ENCODE measurements around the gene RGS2. TPM values are rescaled to one million over a fixed set of nuclear protein-coding genes. Genes with fewer than 3 reads are reported as not detected.

RGS2 gene
- total RNA-seq, 5 donors from 2014 or later (not counting 1 experiment from before 2014, with no cell fraction given): 13.9 to 129 (median 20.7) TPM

- Mint-ChIP-seq H3K27ac (no peak overlapping the region), H3K9me3 (no peaks in the 10 kb centered on the region), H3K4me3 (no peak overlapping the region), H3K27me3 (peaks cover 7 to 16% of the 10 kb centered on the region in 2 donors), H3K36me3 (no peaks in the 10 kb centered on the region), H3K4me1 (no peaks in the 10 kb centered on the region)
- ATAC-seq (replicated peaks in 1 of 4): no peak
- no peak for DNase-seq
- WGBS (ENCODE audit: insufficient coverage): no CpG with 5 or more reads among the region's 1 CpG
- Histone ChIP-seq H3K27ac (ENCODE audit: low read length) (no peak overlapping the region), H3K9me3 (no peaks in the 10 kb centered on the region), H3K36me3 (ENCODE audit: control insufficient read depth in 2 of 2, extremely low read depth in 1 of 2, insufficient read depth in 1 of 2, low read length in 1 of 2) (no peaks in the 10 kb centered on the region), H3K4me3 (ENCODE audit: control insufficient read depth in 1 of 2, extremely low read depth in 1 of 2, low read length in 1 of 2) (no peak overlapping the region), H3K27me3 (replicated peaks in 1 of 2; ENCODE audit: control insufficient read depth in 2 of 2, extremely low read depth in 1 of 2, insufficient read depth in 2 of 2, low read length in 1 of 2) (no peaks in the 10 kb centered on the region), H3K4me1 (ENCODE audit: control insufficient read depth in 1 of 2, extremely low read depth in 1 of 2, insufficient read depth in 2 of 2, low read length in 2 of 2) (no peaks in the 10 kb centered on the region)
- ChIA-PET CTCF (interaction anchor here in 1 of 2 donors (0.6 kb wide), 1 partner anchor 157 kb away, joined by 7 read pairs; no protein-coding TSS in a partner anchor), POLR2A (interaction anchor here in 1 of 2 donors (0.6 kb wide), 1 partner anchor 15 kb away, joined by 4 read pairs; no protein-coding TSS in a partner anchor)
Measured at GRCh38 chr1:192849011-192849410, 40.2 kb downstream of the RGS2 start.

- no peak overlapping the region for H3K4me3 Mint-ChIP-seq
- H3K9me3 Mint-ChIP-seq: no peaks in the 10 kb centered on the region
- H3K27me3 ChIP-seq (replicated peaks in 1 of 2; ENCODE audit: control insufficient read depth in 2 of 2, extremely low read depth in 1 of 2, insufficient read depth in 2 of 2, low read length in 1 of 2): no peaks in the 10 kb centered on the region
- H3K27ac Mint-ChIP-seq: no peak overlapping the region
- no peak overlapping the region for H3K4me3 ChIP-seq (ENCODE audit: control insufficient read depth in 1 of 2, extremely low read depth in 1 of 2, low read length in 1 of 2)
- no peak overlapping the region for H3K27ac ChIP-seq (ENCODE audit: low read length)
- no CpG with 5 or more reads among the region's 3 CpGs for WGBS (ENCODE audit: insufficient coverage)
- DNase-seq (no peak), ATAC-seq (replicated peaks in 1 of 4) (no peak)
- no peaks in the 10 kb centered on the region for H3K36me3 ChIP-seq (ENCODE audit: control insufficient read depth in 2 of 2, extremely low read depth in 1 of 2, insufficient read depth in 1 of 2, low read length in 1 of 2)
- POLR2A ChIA-PET: no interaction called here
- no peaks in the 10 kb centered on the region for H3K4me1 ChIP-seq (ENCODE audit: control insufficient read depth in 1 of 2, extremely low read depth in 1 of 2, insufficient read depth in 2 of 2, low read length in 2 of 2)
- CTCF ChIA-PET: interaction anchor here in 1 of 2 donors (0.6 kb wide), 1 partner anchor 156 kb away, joined by 7 read pairs; no protein-coding TSS in a partner anchor
- no peaks in the 10 kb centered on the region for H3K9me3 ChIP-seq
- peaks cover 7 to 16% of the 10 kb centered on the region in 2 donors for H3K27me3 Mint-ChIP-seq
- H3K4me1 Mint-ChIP-seq: no peaks in the 10 kb centered on the region
- H3K36me3 Mint-ChIP-seq: no peaks in the 10 kb centered on the region
Measured at GRCh38 chr1:192849442-192849841, 40.6 kb downstream of the RGS2 start.

GRCh38 chr1:192852001-192852947 lies 43.4 kb downstream of the RGS2 start:
- CTCF ChIA-PET: no interaction called here
- no peaks in the 10 kb centered on the region for H3K9me3 Mint-ChIP-seq
- H3K36me3 Mint-ChIP-seq: no peaks in the 10 kb centered on the region
- POLR2A ChIA-PET: no interaction called here
- H3K27me3 Mint-ChIP-seq: peaks cover 5 to 16% of the 10 kb centered on the region in 2 donors
- Histone ChIP-seq H3K4me3 (ENCODE audit: control insufficient read depth in 1 of 2, extremely low read depth in 1 of 2, low read length in 1 of 2) (no peak overlapping the region), H3K9me3 (no peaks in the 10 kb centered on the region), H3K27me3 (replicated peaks in 1 of 2; ENCODE audit: control insufficient read depth in 2 of 2, extremely low read depth in 1 of 2, insufficient read depth in 2 of 2, low read length in 1 of 2) (no peaks in the 10 kb centered on the region), H3K4me1 (ENCODE audit: control insufficient read depth in 1 of 2, extremely low read depth in 1 of 2, insufficient read depth in 2 of 2, low read length in 2 of 2) (no peaks in the 10 kb centered on the region), H3K36me3 (ENCODE audit: control insufficient read depth in 2 of 2, extremely low read depth in 1 of 2, insufficient read depth in 1 of 2, low read length in 1 of 2) (no peaks in the 10 kb centered on the region), H3K27ac (ENCODE audit: low read length) (no peak overlapping the region)
- DNase-seq: no peak
- no peak overlapping the region for H3K27ac Mint-ChIP-seq
- no peak overlapping the region for H3K4me3 Mint-ChIP-seq
- WGBS (ENCODE audit: insufficient coverage): no CpG with 5 or more reads among the region's 1 CpG
- no peaks in the 10 kb centered on the region for H3K4me1 Mint-ChIP-seq
- ATAC-seq (replicated peaks in 1 of 4): no peak

GRCh38 chr1:192858456-192858855 lies 49.6 kb downstream of the RGS2 start:
- H3K4me1 Mint-ChIP-seq: no peaks in the 10 kb centered on the region
- H3K27me3 Mint-ChIP-seq: no peaks in the 10 kb centered on the region
- H3K36me3 Mint-ChIP-seq: no peaks in the 10 kb centered on the region

GRCh38 chr1:192859808-192860207 lies 51.0 kb downstream of the RGS2 start:
- H3K4me3 Mint-ChIP-seq: no peak overlapping the region
- CTCF ChIA-PET: no interaction called here

More at GRCh38 chr1:192858456-192858855, 49.6 kb downstream of the RGS2 start:
- no peak overlapping the region for H3K4me3 ChIP-seq (ENCODE audit: control insufficient read depth in 1 of 2, extremely low read depth in 1 of 2, low read length in 1 of 2)
- no peaks in the 10 kb centered on the region for H3K36me3 ChIP-seq (ENCODE audit: control insufficient read depth in 2 of 2, extremely low read depth in 1 of 2, insufficient read depth in 1 of 2, low read length in 1 of 2)
- no peaks in the 10 kb centered on the region for H3K9me3 Mint-ChIP-seq
- no CpG with 5 or more reads among the region's 1 CpG for WGBS (ENCODE audit: insufficient coverage)
- DNase-seq (no peak), ATAC-seq (replicated peaks in 1 of 4) (no peak)
- H3K4me1 ChIP-seq (ENCODE audit: control insufficient read depth in 1 of 2, extremely low read depth in 1 of 2, insufficient read depth in 2 of 2, low read length in 2 of 2): no peaks in the 10 kb centered on the region
- no peak overlapping the region for H3K27ac Mint-ChIP-seq
- no peaks in the 10 kb centered on the region for H3K9me3 ChIP-seq
- POLR2A ChIA-PET: no interaction called here
- CTCF ChIA-PET: no interaction called here
- no peak overlapping the region for H3K4me3 Mint-ChIP-seq
- H3K27me3 ChIP-seq (replicated peaks in 1 of 2; ENCODE audit: control insufficient read depth in 2 of 2, extremely low read depth in 1 of 2, insufficient read depth in 2 of 2, low read length in 1 of 2): no peaks in the 10 kb centered on the region
- no peak overlapping the region for H3K27ac ChIP-seq (ENCODE audit: low read length)

GRCh38 chr1:192860478-192861185 lies 51.8 kb downstream of the RGS2 start:
- CTCF ChIA-PET: no interaction called here
- Histone ChIP-seq H3K27ac (ENCODE audit: low read length) (no peak overlapping the region), H3K9me3 (no peaks in the 10 kb centered on the region), H3K4me1 (ENCODE audit: control insufficient read depth in 1 of 2, extremely low read depth in 1 of 2, insufficient read depth in 2 of 2, low read length in 2 of 2) (no peaks in the 10 kb centered on the region), H3K4me3 (ENCODE audit: control insufficient read depth in 1 of 2, extremely low read depth in 1 of 2, low read length in 1 of 2) (no peak overlapping the region), H3K27me3 (replicated peaks in 1 of 2; ENCODE audit: control insufficient read depth in 2 of 2, extremely low read depth in 1 of 2, insufficient read depth in 2 of 2, low read length in 1 of 2) (no peaks in the 10 kb centered on the region), H3K36me3 (ENCODE audit: control insufficient read depth in 2 of 2, extremely low read depth in 1 of 2, insufficient read depth in 1 of 2, low read length in 1 of 2) (no peaks in the 10 kb centered on the region)
- H3K9me3 Mint-ChIP-seq: no peaks in the 10 kb centered on the region
- no peaks in the 10 kb centered on the region for H3K27me3 Mint-ChIP-seq
- ATAC-seq (replicated peaks in 1 of 4) (no peak), DNase-seq (no peak)
- no peak overlapping the region for H3K4me3 Mint-ChIP-seq
- WGBS (ENCODE audit: insufficient coverage): 100% methylated on average over 1 of the region's 5 CpGs
- POLR2A ChIA-PET: no interaction called here
- no peaks in the 10 kb centered on the region for H3K4me1 Mint-ChIP-seq
- H3K27ac Mint-ChIP-seq: no peak overlapping the region
- H3K36me3 Mint-ChIP-seq: no peaks in the 10 kb centered on the region

More at GRCh38 chr1:192859808-192860207, 51.0 kb downstream of the RGS2 start:
- Mint-ChIP-seq H3K27me3 (no peaks in the 10 kb centered on the region), H3K9me3 (no peaks in the 10 kb centered on the region), H3K27ac (no peak overlapping the region), H3K4me1 (no peaks in the 10 kb centered on the region), H3K36me3 (no peaks in the 10 kb centered on the region)
- H3K27me3 ChIP-seq (replicated peaks in 1 of 2; ENCODE audit: control insufficient read depth in 2 of 2, extremely low read depth in 1 of 2, insufficient read depth in 2 of 2, low read length in 1 of 2): no peaks in the 10 kb centered on the region
- no peaks in the 10 kb centered on the region for H3K36me3 ChIP-seq (ENCODE audit: control insufficient read depth in 2 of 2, extremely low read depth in 1 of 2, insufficient read depth in 1 of 2, low read length in 1 of 2)
- no peaks in the 10 kb centered on the region for H3K9me3 ChIP-seq
- DNase-seq (no peak), ATAC-seq (replicated peaks in 1 of 4) (no peak)
- no peak overlapping the region for H3K27ac ChIP-seq (ENCODE audit: low read length)
- H3K4me3 ChIP-seq (ENCODE audit: control insufficient read depth in 1 of 2, extremely low read depth in 1 of 2, low read length in 1 of 2): no peak overlapping the region
- POLR2A ChIA-PET: no interaction called here
- H3K4me1 ChIP-seq (ENCODE audit: control insufficient read depth in 1 of 2, extremely low read depth in 1 of 2, insufficient read depth in 2 of 2, low read length in 2 of 2): no peaks in the 10 kb centered on the region

Measured in T-cell (primary cell).